Effector CD8-positive, alpha-beta T cell (primary cell): Measurements from ENCODE around the gene ZNF738.

Source experiments
- DNase-seq: peaks from one replicate; lab custom pipeline; 2025; lab: John Stamatoyannopoulos, UW

The ZNF738 gene

GRCh38 chr19:21422244-21422643, 63.4 kb downstream of the ZNF738 start:
- DNase-seq: no peak

DNA sequence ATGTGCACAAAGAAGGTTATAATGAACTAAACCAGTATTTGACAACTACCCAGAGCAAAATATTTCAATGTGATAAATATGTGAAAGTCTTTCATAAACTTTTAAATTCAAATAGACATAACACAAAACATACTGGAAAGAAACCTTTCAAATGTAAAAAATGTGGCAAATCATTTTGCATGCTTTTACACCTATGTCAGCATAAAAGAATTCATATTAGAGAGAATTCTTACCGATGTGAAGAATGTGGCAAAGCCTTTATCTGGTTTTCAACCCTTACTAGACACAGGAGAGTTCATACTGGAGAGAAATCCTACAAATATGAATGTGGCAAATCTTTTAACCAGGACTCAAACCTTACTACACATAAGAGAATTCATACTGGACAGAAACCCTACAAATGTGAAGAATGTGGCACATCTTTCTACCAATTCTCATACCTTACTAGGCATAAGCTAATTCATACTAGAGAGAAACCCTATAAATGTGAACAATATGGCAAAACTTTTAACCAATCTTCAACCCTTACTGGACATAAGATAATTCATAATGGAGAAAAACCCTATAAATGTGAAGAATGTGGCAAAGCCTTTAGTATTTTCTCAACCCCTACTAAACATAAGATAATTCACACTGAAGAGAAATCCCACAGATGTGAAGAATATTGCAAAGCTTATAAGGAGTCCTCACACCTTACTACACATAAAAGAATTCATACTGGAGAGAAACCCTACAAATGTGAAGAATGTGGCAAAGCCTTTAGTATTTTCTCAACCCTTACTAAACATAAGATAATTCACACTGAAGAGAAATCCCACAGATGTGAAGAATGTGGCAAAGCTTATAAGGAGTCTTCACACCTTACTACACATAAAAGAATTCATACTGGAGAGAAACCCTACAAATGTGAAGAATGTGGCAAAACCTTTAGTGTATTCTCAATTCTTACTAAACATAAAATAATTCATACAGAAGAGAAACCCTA, 64.5 kb downstream of the ZNF738 start:
- no peak for DNase-seq
